CD4-positive, alpha-beta T cell treated with Interleukin-15 for 1 hour (primary cell): ENCODE results near the gene ITPR1.

ENCODE experiments used
- DNase-seq: peaks from one replicate; pipeline ENCODE4 v3.0.0-alpha.2; 2020

Gene ITPR1

GRCh38 chr3:4819746-4820145 lies 326.6 kb downstream of the ITPR1 start:
- DNase-seq: no peak

- DNase-seq: no peak
Observed at GRCh38 chr3:4820296-4821121, 327.4 kb downstream of the ITPR1 start.

GRCh38 chr3:4821338-4821737 lies 328.2 kb downstream of the ITPR1 start:
- no peak for DNase-seq

- peak; percentile 89 for DNase-seq
Observed at GRCh38 chr3:4821975-4822374, 328.8 kb downstream of the ITPR1 start.

- no peak for DNase-seq
Observed at GRCh38 chr3:4822568-4822967, 329.4 kb downstream of the ITPR1 start.

DNA sequence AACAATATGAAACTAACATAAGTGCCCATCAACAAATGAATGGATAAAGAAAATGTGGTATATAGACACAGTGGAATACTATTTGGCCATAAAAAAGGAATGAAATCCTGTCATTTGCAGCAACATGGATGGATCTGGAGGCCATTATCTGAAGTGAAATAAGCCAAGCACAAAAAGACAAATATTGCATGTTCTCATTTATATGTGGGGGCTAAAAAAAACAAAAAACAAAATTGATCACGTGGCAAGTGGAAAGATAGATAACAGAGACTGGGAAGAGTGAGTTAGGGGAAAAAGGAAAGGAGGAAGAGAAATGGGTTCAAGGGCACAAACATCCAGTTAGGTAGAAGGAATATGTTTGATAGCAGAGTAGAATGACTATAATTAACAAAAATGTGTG lies 330.2 kb downstream of the ITPR1 start:
- DNase-seq: no peak

DNA sequence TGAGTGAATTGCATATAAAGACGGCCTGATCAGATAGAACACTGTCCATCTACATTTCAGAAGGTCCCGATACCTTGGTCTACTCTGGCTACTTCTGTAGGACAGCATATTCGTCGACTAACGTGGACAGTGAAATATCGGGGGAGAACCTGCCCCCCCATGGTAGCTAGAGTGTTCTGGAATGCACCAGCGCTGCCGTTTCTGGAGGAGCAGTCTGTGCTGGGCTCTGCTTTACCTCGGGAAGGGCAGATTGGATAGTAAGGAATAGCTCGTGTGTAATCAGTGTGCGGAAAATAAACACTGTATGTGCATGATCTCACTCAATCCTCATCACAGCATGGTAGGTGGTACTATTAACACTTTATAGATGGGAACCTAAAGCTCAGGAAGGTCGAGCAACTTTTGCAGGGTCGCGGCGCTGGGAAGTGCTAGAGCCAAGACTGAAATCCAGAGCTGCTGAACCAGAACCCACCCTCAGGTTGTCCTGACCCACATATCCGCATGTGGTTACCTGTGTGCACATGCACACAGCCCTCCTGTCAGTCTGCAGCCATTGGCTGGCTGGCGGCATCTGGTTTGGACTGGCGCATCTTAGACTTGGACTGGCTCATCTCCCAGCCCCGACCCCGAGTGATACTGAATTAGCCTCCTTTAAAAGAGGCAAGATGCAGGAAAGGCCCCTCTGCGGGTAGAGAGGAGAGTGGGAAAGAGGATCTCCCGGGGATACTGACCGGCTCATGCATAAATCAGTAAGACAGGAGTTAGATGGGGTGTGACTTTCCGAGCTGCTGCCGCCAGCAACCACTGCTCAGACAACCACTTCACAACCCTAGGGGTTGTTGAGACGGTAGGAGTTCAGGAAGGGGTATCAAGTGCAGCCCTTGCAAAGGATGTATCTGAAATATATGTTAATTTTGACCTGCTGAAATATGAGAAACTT lies 331.1 kb downstream of the ITPR1 start:
- DNase-seq: no peak

GRCh38 chr3:4824926-4825325 lies 331.8 kb downstream of the ITPR1 start:
- DNase-seq: no peak

DNA sequence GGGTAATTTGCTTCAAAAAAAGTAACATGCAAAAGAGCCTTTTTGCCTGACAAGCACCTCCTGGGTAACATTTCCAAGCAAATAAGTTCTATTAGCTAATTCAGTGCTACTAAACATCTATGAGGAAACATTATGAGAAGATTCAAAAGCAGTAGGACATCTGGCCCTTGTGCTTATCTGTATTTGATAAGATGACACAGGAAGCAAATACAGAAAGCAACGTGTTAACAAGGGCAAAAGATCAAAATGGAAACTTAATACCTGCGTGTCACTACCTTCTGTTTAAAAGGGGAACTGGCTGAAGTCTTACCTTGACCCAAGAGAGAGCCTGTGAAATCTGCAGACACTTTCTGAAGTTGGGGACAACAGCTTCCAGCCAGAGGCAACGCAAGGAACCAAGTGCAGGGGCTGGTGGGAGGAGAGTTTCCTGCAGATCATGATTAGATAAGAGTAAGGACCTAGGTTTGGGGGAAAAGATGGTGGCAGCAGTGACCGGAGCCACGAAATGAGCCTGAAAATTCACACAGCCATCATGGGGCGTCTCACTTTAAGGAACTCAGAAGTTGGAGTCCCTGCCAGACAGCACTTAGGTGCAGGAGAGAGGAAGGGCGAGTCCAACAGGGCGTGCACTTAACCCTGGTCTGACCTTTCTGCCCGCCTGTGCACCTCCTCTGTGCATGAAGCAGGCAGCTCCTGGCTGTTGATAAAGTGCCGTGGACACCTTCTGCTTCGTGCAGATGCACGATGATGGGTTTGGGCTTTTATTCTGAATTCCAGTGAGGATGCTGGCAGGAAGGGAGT lies 332.5 kb downstream of the ITPR1 start:
- peak; percentile 59 for DNase-seq

DNA sequence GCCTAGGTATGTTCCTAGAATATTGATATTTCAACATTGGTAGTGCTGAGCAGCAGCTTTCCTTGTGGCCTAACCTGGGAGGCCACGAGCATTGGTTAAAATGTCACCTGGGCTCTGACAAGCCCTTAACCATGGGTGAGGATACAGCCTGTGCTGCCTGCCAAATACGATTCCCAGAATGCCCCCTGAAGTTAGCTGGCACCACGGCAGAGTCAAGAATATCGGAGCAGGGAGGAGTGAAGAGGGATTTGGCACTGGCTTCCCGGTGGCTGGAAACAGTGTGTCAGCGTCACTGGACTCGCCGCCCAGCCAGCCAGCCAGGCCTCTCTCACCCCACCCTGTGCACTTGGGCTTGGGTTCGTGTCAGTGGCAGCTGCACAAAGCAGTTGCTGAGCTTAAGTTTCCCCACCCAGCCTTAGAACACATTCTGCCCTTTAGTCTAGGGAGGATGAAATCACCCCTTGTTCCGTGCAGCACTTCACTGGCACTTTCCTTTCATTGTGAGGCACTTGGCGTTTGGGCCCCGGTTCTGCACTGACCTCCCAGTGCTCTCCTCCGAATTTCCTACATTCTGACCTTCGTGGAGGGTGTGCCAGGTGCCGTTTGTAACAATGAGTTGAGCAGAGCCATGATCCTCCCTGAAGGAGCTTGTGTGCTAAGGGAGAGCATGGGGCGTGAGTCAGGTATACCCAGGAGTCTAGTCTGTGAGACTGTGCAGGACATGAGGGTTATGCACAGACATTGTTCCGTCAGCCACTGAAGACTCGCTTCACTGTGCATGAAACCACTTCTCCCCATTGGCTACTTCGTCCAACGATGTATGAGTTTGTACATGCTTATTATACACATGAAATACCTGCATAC lies 333.3 kb downstream of the ITPR1 start:
- no peak for DNase-seq

- DNase-seq: no peak
Observed at GRCh38 chr3:4827767-4828166, 334.6 kb downstream of the ITPR1 start.

DNA sequence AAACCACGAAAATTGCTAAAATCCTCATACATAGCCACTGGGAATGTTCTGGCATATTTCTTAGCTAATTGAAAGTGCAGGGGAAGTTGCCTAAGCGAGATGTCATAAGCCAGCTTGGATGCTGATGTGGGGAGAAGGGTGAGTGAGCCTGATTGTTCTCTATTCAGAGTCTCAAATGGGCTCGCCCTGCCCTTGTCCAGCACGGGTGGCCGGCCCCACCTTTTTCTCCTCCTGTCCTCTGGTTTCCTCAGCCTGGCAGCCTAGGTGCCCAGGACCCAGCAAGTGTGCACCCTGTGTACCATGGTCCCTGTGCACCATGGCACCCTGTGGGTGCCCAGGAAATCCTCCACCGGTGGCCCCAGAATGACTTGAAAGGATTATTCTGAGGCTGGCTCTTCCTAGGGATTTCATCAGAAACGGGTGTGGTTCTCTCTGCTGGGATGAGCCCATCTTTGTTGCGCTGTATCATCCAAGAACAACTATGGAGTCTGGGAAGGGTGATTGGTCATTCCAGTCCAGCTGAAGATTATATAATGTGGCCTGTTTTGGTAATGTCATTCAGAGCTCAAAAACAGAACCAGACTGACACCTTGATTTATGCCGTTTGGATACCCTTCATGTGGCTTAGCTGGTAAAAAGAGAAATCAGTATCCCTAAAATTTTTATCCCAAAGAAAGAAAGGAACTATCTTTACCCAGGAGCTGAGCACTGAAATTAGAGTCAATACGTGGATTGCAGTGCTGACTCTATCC lies 335.3 kb downstream of the ITPR1 start:
- DNase-seq: peak; percentile 24

DNA sequence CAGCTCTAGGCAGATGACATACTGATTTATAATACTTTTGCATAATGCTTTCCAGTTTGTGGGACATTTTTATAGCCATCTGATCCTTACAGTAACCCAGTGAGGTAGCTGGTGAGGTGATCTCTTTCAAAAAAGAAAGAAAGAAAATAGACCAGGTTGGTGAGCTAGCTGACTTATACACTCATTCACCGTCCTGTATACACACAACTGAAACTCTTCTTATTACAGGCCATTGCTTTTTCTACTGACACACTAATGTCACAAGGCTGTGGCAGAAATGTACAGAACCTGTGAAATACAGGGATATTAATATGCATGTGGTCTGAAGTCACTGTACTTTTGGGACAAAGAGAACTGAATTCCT lies 335.9 kb downstream of the ITPR1 start:
- no peak for DNase-seq

DNA sequence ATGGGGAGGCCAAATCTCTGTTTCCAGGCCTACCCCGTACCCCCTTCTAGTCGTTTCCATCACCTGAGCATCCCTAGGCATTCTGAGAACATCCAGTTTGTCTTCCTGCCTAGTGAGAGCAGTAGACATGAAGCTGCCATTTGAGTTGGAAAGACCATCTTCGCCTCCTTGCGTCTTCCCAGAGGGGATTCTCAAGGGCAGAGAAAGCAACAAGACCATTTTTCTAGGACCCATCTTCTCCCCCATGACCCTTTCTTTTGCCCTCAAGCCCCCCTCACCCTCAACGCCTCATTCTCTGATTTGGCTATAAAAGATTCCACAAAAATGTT lies 337.4 kb downstream of the ITPR1 start:
- DNase-seq: no peak

GRCh38 chr3:4831580-4831950 lies 338.4 kb downstream of the ITPR1 start:
- DNase-seq: no peak

DNA sequence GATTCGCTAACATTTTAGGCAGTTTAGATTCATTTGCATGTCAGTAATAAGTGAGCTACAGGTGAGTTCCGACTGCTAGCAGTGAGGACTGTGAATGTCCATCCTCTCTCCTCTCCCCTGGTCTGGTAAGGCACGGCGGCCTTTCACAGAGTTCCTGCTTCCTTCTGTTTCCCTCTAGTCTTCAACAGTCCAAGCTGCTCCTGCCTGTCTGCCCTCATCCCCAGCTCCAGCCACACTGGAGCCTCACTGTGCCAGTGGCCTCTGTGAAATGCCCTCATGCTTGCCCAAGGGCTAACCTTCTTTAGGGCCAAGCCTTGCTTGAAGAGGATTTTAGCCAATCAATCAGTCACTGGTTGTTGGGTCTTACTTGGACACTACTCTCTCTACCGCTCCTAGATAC lies 340.3 kb downstream of the ITPR1 start:
- no peak for DNase-seq

GRCh38 chr3:4834403-4834866 lies 341.3 kb downstream of the ITPR1 start:
- peak; percentile 80 for DNase-seq

DNA sequence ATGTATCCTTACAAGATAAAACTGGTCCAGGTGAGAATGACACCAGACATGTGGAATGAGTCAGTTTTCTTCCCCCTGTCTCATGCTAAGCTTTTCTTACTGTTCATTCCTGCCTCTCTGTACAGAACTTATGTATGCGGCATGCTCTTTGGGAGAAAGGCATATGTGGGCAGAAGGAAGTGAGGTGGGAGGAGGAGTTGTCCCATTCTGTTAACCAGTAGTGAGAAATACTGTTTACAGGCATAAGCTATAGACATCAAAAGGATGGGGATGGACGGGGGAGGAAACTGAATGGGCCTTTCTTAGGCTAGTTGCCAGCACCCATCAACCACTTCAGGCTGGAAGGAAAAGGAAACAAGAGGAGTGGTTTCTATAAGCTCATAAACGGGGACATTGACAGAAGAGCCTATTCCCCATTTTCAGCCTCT lies 342.5 kb downstream of the ITPR1 start:
- DNase-seq: no peak

DNA sequence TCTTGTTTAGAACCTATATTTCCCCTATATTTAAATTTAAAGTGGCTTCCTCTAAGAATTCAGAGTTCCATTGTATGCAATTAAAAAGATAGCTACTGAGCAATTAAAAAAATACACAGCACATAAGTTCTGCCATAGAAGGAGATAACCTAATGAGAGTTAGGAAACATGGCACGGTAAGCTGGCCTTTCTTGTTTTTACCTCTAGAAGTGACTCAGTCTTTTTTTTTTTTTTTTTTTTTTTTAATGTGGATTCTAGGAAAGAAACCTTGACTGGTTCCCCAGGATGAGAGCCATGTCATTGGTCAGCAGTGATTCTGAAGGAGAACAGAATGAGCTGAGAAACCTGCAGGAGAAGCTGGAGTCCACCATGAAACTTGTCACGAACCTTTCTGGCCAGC lies 343.4 kb downstream of the ITPR1 start:
- DNase-seq: no peak

DNA sequence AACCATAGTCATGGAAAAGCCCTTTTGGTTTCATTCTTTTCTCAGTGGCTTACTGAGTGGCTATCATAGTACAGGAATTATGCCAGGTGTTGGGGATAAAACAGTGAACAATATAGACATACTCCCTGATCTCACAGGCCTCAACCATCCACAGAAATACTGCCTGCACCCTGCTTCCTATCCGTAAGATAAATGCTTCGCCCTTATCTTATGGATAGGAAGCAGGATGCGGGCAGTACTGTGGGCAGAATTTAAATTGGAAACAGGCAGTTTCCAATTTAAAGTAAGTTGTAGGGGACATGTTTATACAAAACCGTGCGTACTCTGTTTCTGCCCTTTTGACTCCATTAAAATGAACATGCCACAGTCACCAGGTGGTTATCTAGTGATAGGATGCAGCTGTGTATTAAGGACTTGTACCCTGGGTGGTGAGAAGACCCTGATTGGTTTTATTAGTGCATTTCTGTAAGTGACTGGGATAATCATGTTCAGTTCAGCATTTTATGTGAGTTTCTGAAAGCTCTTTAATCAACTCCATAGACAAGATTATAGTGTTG lies 344.3 kb downstream of the ITPR1 start:
- DNase-seq: no peak

DNA sequence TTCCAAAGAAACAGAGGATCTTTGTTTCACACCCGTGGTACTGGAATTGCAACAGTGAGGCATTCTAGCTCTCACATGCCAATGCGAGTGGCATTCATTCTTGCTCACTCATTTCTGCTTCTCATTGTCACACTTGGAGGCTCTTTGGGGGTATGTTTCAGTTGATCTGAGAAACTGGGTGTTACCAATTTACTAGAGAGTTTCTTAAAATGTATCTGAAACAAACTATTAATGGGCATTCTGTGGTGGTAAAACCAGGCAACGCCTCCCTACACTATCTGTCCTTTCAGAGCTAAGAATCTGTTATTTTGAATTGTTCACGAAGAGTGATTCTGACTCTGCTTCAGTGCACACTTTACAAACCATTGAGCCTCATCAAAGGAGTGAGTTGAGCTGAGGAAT lies 345.5 kb downstream of the ITPR1 start:
- no peak for DNase-seq
